HG03139 (cell line): Measurements from ENCODE around the gene TMEM163.
"Not testable (repeated sequence)": the region's sequence is repeated elsewhere in the genome, so short reads cannot be mapped to it uniquely, and the experiment has no call there.

Experiments used
- ATAC-seq: cut with Tn5 transposase; IDR thresholded peaks from one replicate; pipeline ENCODE4 v1.9.1; 2021; ENCODE audit not compliant: unreplicated experiment

The TMEM163 gene

GRCh38 chr2:134723742-134724141 is 4.9 kb upstream of the TMEM163 start:
- ATAC-seq: not testable (repeated sequence)

- ATAC-seq: no peak
These were observed 3.9 kb upstream of the TMEM163 start for GRCh38 chr2:134722728-134723127.

GRCh38 chr2:134721596-134721995 is 2.8 kb upstream of the TMEM163 start:
- no peak for ATAC-seq

GRCh38 chr2:134718023-134718816 is 580 bp downstream of the TMEM163 start:
- ATAC-seq: peak; percentile 22

GRCh38 chr2:134717286-134718022 is 1.3 kb downstream of the TMEM163 start:
- ATAC-seq: no peak

GRCh38 chr2:134716721-134717243 is 2.0 kb downstream of the TMEM163 start:
- no peak for ATAC-seq

- no peak for ATAC-seq
These were observed 2.7 kb downstream of the TMEM163 start for GRCh38 chr2:134715932-134716643.

GRCh38 chr2:134714228-134714627 is 4.6 kb downstream of the TMEM163 start:
- no peak for ATAC-seq

- no peak for ATAC-seq
These were observed 5.2 kb downstream of the TMEM163 start for GRCh38 chr2:134713606-134714005.

- no peak for ATAC-seq
These were observed 5.6 kb downstream of the TMEM163 start for GRCh38 chr2:134713176-134713575.

- no peak for ATAC-seq
These were observed 6.1 kb downstream of the TMEM163 start for GRCh38 chr2:134712736-134713135.

- ATAC-seq: no peak
These were observed 6.5 kb downstream of the TMEM163 start for GRCh38 chr2:134712299-134712698.

- ATAC-seq: no peak
These were observed 7.1 kb downstream of the TMEM163 start for GRCh38 chr2:134711692-134712091.

GRCh38 chr2:134707330-134707676 is 11.5 kb downstream of the TMEM163 start:
- ATAC-seq: no peak

- no peak for ATAC-seq
These were observed 12.0 kb downstream of the TMEM163 start for GRCh38 chr2:134706587-134707329.

GRCh38 chr2:134705861-134706586 is 12.8 kb downstream of the TMEM163 start:
- no peak for ATAC-seq

GRCh38 chr2:134704173-134704572 is 14.6 kb downstream of the TMEM163 start:
- ATAC-seq: no peak

GRCh38 chr2:134703426-134703825 is 15.4 kb downstream of the TMEM163 start:
- ATAC-seq: no peak

GRCh38 chr2:134700730-134701129 is 18.1 kb downstream of the TMEM163 start:
- no peak for ATAC-seq

GRCh38 chr2:134694411-134694810 is 24.4 kb downstream of the TMEM163 start:
- no peak for ATAC-seq
